ENCODE measurements around the gene CDH4. TPM values are rescaled to one million over a fixed set of nuclear protein-coding genes. Genes with fewer than 3 reads are reported as not detected.

Gene CDH4
- total RNA-seq, 1 donor from 2014 or later = 0.23 TPM

- Mint-ChIP-seq H3K27ac (ENCODE audit: unreplicated experiment) (no peak overlapping the region), H3K36me3 (ENCODE audit: low read depth, unreplicated experiment) (no peaks in the 10 kb centered on the region), H3K4me3 (ENCODE audit: unreplicated experiment) (no peak overlapping the region), H3K4me1 (ENCODE audit: unreplicated experiment) (no peaks in the 10 kb centered on the region), H3K9me3 (ENCODE audit: unreplicated experiment) (no peaks in the 10 kb centered on the region), H3K27me3 (ENCODE audit: unreplicated experiment) (peaks cover 5% of the 10 kb centered on the region)
- DNase-seq (ENCODE audit: low spot score) = no peak
- no peak for TF ChIP-seq CTCF (IDR thresholded peaks at IDR 0.05; ENCODE audit: unreplicated experiment)
Measured at GRCh38 chr20:61299104-61299503, 47.0 kb downstream of the CDH4 start.

GRCh38 chr20:61299618-61300017 is 47.6 kb downstream of the CDH4 start:
- H3K4me1 Mint-ChIP-seq (ENCODE audit: unreplicated experiment) = no peaks in the 10 kb centered on the region
- H3K27me3 Mint-ChIP-seq (ENCODE audit: unreplicated experiment) = peaks cover 5% of the 10 kb centered on the region
- no peaks in the 10 kb centered on the region for H3K36me3 Mint-ChIP-seq (ENCODE audit: low read depth, unreplicated experiment)
- no peak for TF ChIP-seq CTCF (IDR thresholded peaks at IDR 0.05; ENCODE audit: unreplicated experiment)
- no peaks in the 10 kb centered on the region for H3K9me3 Mint-ChIP-seq (ENCODE audit: unreplicated experiment)
- H3K27ac Mint-ChIP-seq (ENCODE audit: unreplicated experiment) = no peak overlapping the region
- no peak for DNase-seq (ENCODE audit: low spot score)
- H3K4me3 Mint-ChIP-seq (ENCODE audit: unreplicated experiment) = no peak overlapping the region

GRCh38 chr20:61300293-61300692 is 48.2 kb downstream of the CDH4 start:
- Mint-ChIP-seq H3K4me1 (ENCODE audit: unreplicated experiment) (no peaks in the 10 kb centered on the region), H3K27me3 (ENCODE audit: unreplicated experiment) (peaks cover 5% of the 10 kb centered on the region), H3K4me3 (ENCODE audit: unreplicated experiment) (no peak overlapping the region), H3K36me3 (ENCODE audit: low read depth, unreplicated experiment) (no peaks in the 10 kb centered on the region), H3K9me3 (ENCODE audit: unreplicated experiment) (no peaks in the 10 kb centered on the region), H3K27ac (ENCODE audit: unreplicated experiment) (no peak overlapping the region)
- no peak for TF ChIP-seq CTCF (IDR thresholded peaks at IDR 0.05; ENCODE audit: unreplicated experiment)
- no peak for DNase-seq (ENCODE audit: low spot score)

GRCh38 chr20:61300709-61301108 is 48.6 kb downstream of the CDH4 start:
- H3K4me1 Mint-ChIP-seq (ENCODE audit: unreplicated experiment) = no peaks in the 10 kb centered on the region
- H3K9me3 Mint-ChIP-seq (ENCODE audit: unreplicated experiment) = no peaks in the 10 kb centered on the region
- TF ChIP-seq CTCF (IDR thresholded peaks at IDR 0.05; ENCODE audit: unreplicated experiment) = no peak
- peaks cover 5% of the 10 kb centered on the region for H3K27me3 Mint-ChIP-seq (ENCODE audit: unreplicated experiment)
- no peak overlapping the region for H3K27ac Mint-ChIP-seq (ENCODE audit: unreplicated experiment)
- H3K4me3 Mint-ChIP-seq (ENCODE audit: unreplicated experiment) = no peak overlapping the region
- no peak for DNase-seq (ENCODE audit: low spot score)
- H3K36me3 Mint-ChIP-seq (ENCODE audit: low read depth, unreplicated experiment) = no peaks in the 10 kb centered on the region

- Mint-ChIP-seq H3K4me1 (ENCODE audit: unreplicated experiment) (no peaks in the 10 kb centered on the region), H3K4me3 (ENCODE audit: unreplicated experiment) (no peak overlapping the region), H3K9me3 (ENCODE audit: unreplicated experiment) (no peaks in the 10 kb centered on the region), H3K36me3 (ENCODE audit: low read depth, unreplicated experiment) (no peaks in the 10 kb centered on the region), H3K27ac (ENCODE audit: unreplicated experiment) (no peak overlapping the region), H3K27me3 (ENCODE audit: unreplicated experiment) (peaks cover 5% of the 10 kb centered on the region)
- TF ChIP-seq CTCF (IDR thresholded peaks at IDR 0.05; ENCODE audit: unreplicated experiment) = no peak
- no peak for DNase-seq (ENCODE audit: low spot score)
Measured at GRCh38 chr20:61301711-61302525, 49.9 kb downstream of the CDH4 start.

All from endothelial cell (in vitro differentiated cells).